Adipose tissue (tissue), 3 donors: ENCODE measurements around the gene FAM180B. TPM values are rescaled to one million over a fixed set of nuclear protein-coding genes. Genes with fewer than 3 reads are reported as not detected.
"Not testable (repeated sequence)": the region's sequence is repeated elsewhere in the genome, so short reads cannot be mapped to it uniquely, and the experiment has no call there.

ENCODE experiments used
- H3K27ac ChIP-seq: one replicate; pipeline ENCODE4 v1.5.1; 2013; ENCODE audit warnings: low read depth, low read length
- WGBS, 3 donors: extraction: QIAGEN DNeasy Blood & Tissue Kit; methylation state at CpG; one replicate each; pipeline ENCODE4 v1.1.7; 2013; 5-methylcytosine and 5-hydroxymethylcytosine counted together
- polyA plus RNA-seq, 3 donors: library from polyadenylated mRNA; stranded (reverse); fragments of 200-250 nt; gene quantifications; one replicate each; pipeline ENCODE4 v1.2.3, GENCODE V29; 2013
- donor health status: healthy with polysubstance abuse.
- donor health status: Bipolar disorder and iron deficiency.
- donor health status: healthy.

The FAM180B gene
- polyA plus RNA-seq, 3 donors, result 0.43 to 1.8 TPM; not detected in 1

GRCh38 chr11:47620836-47621378 is 34.4 kb downstream of the FAM180B start:
- WGBS, 3 donors, result 73 to 95% (median 92%) methylated on average over 2 of the region's 2 CpGs
- H3K27ac ChIP-seq, result no peak overlapping the region

GRCh38 chr11:47626234-47626633 is 39.8 kb downstream of the FAM180B start:
- 98 to 99% (median 98%) methylated on average over 8 of the region's 8 CpGs for WGBS, 3 donors
- H3K27ac ChIP-seq, result no peak overlapping the region

GRCh38 chr11:47628026-47628425 is 41.5 kb downstream of the FAM180B start:
- WGBS, 3 donors, result 82 to 92% (median 90%) methylated on average over 4 of the region's 4 CpGs
- H3K27ac ChIP-seq, result no peak overlapping the region

- no peak overlapping the region for H3K27ac ChIP-seq
- 58 to 83% (median 79%) methylated on average over 5 of the region's 5 CpGs for WGBS, 3 donors
These were observed 45.0 kb downstream of the FAM180B start for GRCh38 chr11:47631473-47631872.

- WGBS, 3 donors, result 88 to 97% (median 96%) methylated on average over 11 of the region's 11 CpGs
- not testable (repeated sequence) for H3K27ac ChIP-seq
These were observed 49.9 kb downstream of the FAM180B start for GRCh38 chr11:47636331-47636730.

Other genes with a start within 250 kb of the FAM180B start
- 1 to 10 TPM in 1 of 3 donors, under 1 TPM in 2; 0.07 to 3.1 (median 0.68) TPM for gene MYBPC3, start 234.0 kb upstream of the FAM180B start, polyA plus RNA-seq
- 10 to 100 TPM in 2 of 3 donors, 1 to 10 TPM in 1; 4.9 to 69.3 (median 49.3) TPM for gene SPI1, start 208.1 kb upstream of the FAM180B start, polyA plus RNA-seq
- 10 to 100 TPM; 36.4 to 42.0 (median 39.9) TPM for gene SLC39A13, start 178.1 kb upstream of the FAM180B start, polyA plus RNA-seq
- 100 to 1,000 TPM in 2 of 3 donors, 10 to 100 TPM in 1; 76.2 to 157 (median 134) TPM for gene PSMC3, start 160.2 kb upstream of the FAM180B start, polyA plus RNA-seq
- gene RAPSN, start 137.5 kb upstream of the FAM180B start, polyA plus RNA-seq, result under 1 TPM in 2 of 3 donors, not detected in 1; 0.21 to 0.59 TPM
- 10 to 100 TPM; 15.2 to 32.3 (median 29.1) TPM for gene CELF1, start 33.5 kb upstream of the FAM180B start, polyA plus RNA-seq
- gene PTPMT1, start 21.1 kb upstream of the FAM180B start, polyA plus RNA-seq, result 10 to 100 TPM; 39.0 to 75.4 (median 52.2) TPM
- gene KBTBD4, start 7.7 kb upstream of the FAM180B start, polyA plus RNA-seq, result 1 to 10 TPM; 6.9 to 9.7 (median 9.1) TPM
- 10 to 100 TPM; 63.6 to 99.6 (median 96.9) TPM for gene NDUFS3, start 7.6 kb upstream of the FAM180B start, polyA plus RNA-seq
- under 1 TPM; 0.45 to 0.74 (median 0.66) TPM for gene C1QTNF4, start 7.7 kb downstream of the FAM180B start, polyA plus RNA-seq
- gene MTCH2, start 55.9 kb downstream of the FAM180B start, polyA plus RNA-seq, result 10 to 100 TPM; 22.6 to 72.4 (median 53.0) TPM
- gene AGBL2, start 128.7 kb downstream of the FAM180B start, polyA plus RNA-seq, result under 1 TPM; 0.11 to 0.62 (median 0.52) TPM
- 10 to 100 TPM; 20.8 to 44.2 (median 35.8) TPM for gene FNBP4, start 180.7 kb downstream of the FAM180B start, polyA plus RNA-seq